ENCODE data around the gene OPA3.
A peak's percentile ranks its signal among the peaks of the same experiment; 100 is the strongest.

OPA3 gene

GRCh38 chr19:45560686-45561085 lies 23.9 kb downstream of the OPA3 start:
- no peak for DNase-seq

- DNase-seq: no peak
Observed at GRCh38 chr19:45560038-45560437, 24.6 kb downstream of the OPA3 start.

- peak; percentile 66 for DNase-seq
Observed at GRCh38 chr19:45558399-45558878, 26.2 kb downstream of the OPA3 start.

GRCh38 chr19:45556835-45557234 lies 27.8 kb downstream of the OPA3 start:
- DNase-seq: no peak

- no peak for DNase-seq
Observed at GRCh38 chr19:45554481-45554880, 30.1 kb downstream of the OPA3 start.

- no peak for DNase-seq
Observed at GRCh38 chr19:45553464-45553863, 31.1 kb downstream of the OPA3 start.

- no peak for DNase-seq
Observed at GRCh38 chr19:45547965-45548609, 36.5 kb downstream of the OPA3 start.

- no peak for DNase-seq
Observed at GRCh38 chr19:45547211-45547770, 37.3 kb downstream of the OPA3 start.

GRCh38 chr19:45542234-45542668 lies 42.4 kb downstream of the OPA3 start:
- no peak for DNase-seq

- DNase-seq: no peak
Observed at GRCh38 chr19:45539459-45539858, 45.1 kb downstream of the OPA3 start.

- no peak for DNase-seq
Observed at GRCh38 chr19:45531349-45531748, 53.3 kb downstream of the OPA3 start.

- no peak for DNase-seq
Observed at GRCh38 chr19:45529420-45529785, 55.2 kb downstream of the OPA3 start.

GRCh38 chr19:45528744-45529419 lies 55.7 kb downstream of the OPA3 start:
- no peak for DNase-seq

GRCh38 chr19:45528149-45528743 lies 56.4 kb downstream of the OPA3 start:
- DNase-seq: no peak

GRCh38 chr19:45527731-45528130 lies 56.9 kb downstream of the OPA3 start:
- no peak for DNase-seq

GRCh38 chr19:45526971-45527370 lies 57.6 kb downstream of the OPA3 start:
- no peak for DNase-seq

GRCh38 chr19:45526143-45526542 lies 58.5 kb downstream of the OPA3 start:
- no peak for DNase-seq

GRCh38 chr19:45524575-45525129 lies 60.0 kb downstream of the OPA3 start:
- no peak for DNase-seq

GRCh38 chr19:45523642-45524256 lies 60.9 kb downstream of the OPA3 start:
- peak; percentile 67 for DNase-seq

- DNase-seq: no peak
Observed at GRCh38 chr19:45522010-45522941, 62.3 kb downstream of the OPA3 start.

GRCh38 chr19:45518469-45518826 lies 66.2 kb downstream of the OPA3 start:
- DNase-seq: no peak
